ENCODE results near the gene PRRC2B. TPM values are rescaled to one million over a fixed set of nuclear protein-coding genes. Genes with fewer than 3 reads are reported as not detected.

The PRRC2B gene
- total and polyA plus RNA-seq, 10 donors: 23.3 to 235 (median 180) TPM

DNA sequence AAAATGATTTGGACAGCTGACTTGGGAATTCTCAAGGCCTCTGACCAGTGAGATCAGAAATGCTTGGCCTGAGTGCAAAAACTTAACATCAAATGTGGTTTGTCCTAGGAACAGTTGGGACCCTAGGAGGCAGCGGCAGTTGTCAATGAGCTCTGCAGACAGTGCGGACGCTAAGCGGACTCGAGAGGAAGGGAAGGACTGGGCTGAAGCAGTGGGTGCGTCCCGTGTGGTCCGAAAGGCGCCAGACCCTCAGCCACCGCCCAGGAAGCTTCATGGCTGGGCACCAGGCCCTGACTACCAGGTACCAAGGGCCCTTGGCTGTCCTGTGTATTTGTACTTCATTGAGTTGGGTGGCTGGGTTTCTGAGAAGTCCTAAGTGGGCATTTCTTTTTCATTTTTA is 65.2 kb downstream of the PRRC2B start:
- TF ChIP-seq POLR2AphosphoS5 (IDR thresholded peaks at IDR 0.05): peak in 1 of 3 donors; percentile 62
- TF ChIP-seq, protein P1, sequence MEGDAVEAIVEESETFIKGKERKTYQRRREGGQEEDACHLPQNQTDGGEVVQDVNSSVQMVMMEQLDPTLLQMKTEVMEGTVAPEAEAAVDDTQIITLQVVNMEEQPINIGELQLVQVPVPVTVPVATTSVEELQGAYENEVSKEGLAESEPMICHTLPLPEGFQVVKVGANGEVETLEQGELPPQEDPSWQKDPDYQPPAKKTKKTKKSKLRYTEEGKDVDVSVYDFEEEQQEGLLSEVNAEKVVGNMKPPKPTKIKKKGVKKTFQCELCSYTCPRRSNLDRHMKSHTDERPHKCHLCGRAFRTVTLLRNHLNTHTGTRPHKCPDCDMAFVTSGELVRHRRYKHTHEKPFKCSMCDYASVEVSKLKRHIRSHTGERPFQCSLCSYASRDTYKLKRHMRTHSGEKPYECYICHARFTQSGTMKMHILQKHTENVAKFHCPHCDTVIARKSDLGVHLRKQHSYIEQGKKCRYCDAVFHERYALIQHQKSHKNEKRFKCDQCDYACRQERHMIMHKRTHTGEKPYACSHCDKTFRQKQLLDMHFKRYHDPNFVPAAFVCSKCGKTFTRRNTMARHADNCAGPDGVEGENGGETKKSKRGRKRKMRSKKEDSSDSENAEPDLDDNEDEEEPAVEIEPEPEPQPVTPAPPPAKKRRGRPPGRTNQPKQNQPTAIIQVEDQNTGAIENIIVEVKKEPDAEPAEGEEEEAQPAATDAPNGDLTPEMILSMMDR (IDR thresholded peaks at IDR 0.05 in 8 of 11, conservative IDR thresholded peaks at IDR 0.05 in 3 of 11): no peak
- no peak overlapping the region for H3K27ac ChIP-seq
- no peaks in the 10 kb centered on the region for H3K9me3 ChIP-seq
- intact Hi-C loops (cut with DNase I; ENCODE audit: low total_unique reads): no loop called here
- H3K27me3 ChIP-seq (replicated peaks in 1 of 7): no peaks in the 10 kb centered on the region
- peaks cover 0 to 19% (median 7%) of the 10 kb centered on the region in 6 donors for H3K4me1 ChIP-seq
- no peak overlapping the region for H3K4me3 ChIP-seq
- peak; percentile 23 for DNase-seq
- H3K36me3 ChIP-seq: peaks cover 4 to 100% (median 89%) of the 10 kb centered on the region in 6 donors
- WGBS, 5 donors: 94 to 98% (median 95%) methylated on average over 10 of the region's 10 CpGs

DNA sequence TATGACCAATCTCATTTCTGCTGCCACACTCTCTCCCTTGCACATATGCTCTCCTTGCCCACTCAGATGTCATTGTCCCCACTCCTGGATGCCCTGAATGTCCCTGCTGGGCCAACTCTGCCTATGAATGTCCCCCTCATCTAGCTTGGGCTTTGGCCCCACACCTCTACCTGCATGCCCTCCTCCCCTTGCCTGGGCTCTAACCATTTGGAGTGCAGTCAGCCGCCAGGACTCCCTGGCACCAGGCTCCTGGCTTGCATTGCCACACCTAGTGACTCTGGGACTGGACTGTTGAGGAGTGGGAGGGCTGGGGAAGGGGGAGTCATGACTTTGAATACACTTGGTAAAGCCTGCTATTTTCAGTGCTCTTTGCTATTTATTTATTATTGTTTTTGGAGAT is 67.3 kb downstream of the PRRC2B start:
- WGBS, 5 donors: 92 to 100% (median 95%) methylated on average over 1 of the region's 1 CpG
- TF ChIP-seq POLR2AphosphoS5 (IDR thresholded peaks at IDR 0.05): peak in 1 of 3 donors; percentile 11
- no peak for TF ChIP-seq POLR2A (IDR thresholded peaks at IDR 0.05)
- peaks cover 0 to 23% (median 11%) of the 10 kb centered on the region in 6 donors for H3K4me1 ChIP-seq
- peaks cover 5 to 100% (median 89%) of the 10 kb centered on the region in 6 donors for H3K36me3 ChIP-seq
- DNase-seq: peak; percentile 19
- intact Hi-C loops (cut with DNase I; ENCODE audit: low total_unique reads): no loop called here
- H3K27me3 ChIP-seq (replicated peaks in 1 of 7): no peaks in the 10 kb centered on the region
- no peak overlapping the region for H3K27ac ChIP-seq
- H3K9me3 ChIP-seq: no peaks in the 10 kb centered on the region
- H3K4me3 ChIP-seq: no peak overlapping the region

DNA sequence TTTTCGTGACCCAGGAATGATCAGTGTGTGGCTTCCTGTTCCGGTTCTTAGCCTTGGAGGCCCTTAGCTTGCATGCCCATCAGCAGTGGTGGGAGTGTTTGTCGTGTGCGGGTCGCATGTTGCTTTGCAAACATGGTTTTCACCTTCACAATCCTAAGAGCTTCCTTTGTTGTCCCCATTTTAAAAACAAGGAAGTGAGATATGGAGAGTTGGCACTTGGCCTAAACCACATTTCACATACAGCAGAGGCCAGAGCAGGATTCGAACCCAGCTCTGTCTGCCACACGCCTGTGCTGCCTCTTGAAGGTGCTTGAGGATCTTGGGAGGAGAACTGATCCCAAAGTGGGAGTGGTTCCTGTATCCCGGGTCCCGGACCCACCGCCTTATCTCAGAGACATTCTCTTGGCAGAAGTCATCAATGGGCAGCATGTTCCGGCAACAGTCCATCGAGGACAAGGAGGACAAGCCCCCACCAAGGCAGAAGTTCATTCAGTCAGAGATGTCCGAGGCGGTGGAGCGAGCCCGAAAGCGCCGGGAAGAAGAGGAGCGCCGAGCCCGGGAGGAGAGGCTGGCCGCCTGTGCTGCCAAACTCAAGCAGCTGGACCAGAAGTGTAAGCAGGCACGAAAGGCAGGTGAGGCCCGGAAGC is 70.6 kb downstream of the PRRC2B start:
- TF ChIP-seq, protein P1 (IDR thresholded peaks at IDR 0.05 in 8 of 11, conservative IDR thresholded peaks at IDR 0.05 in 3 of 11): no peak
- TF ChIP-seq POLR2A (IDR thresholded peaks at IDR 0.05) (no peak), POLR2AphosphoS5 (IDR thresholded peaks at IDR 0.05) (peak in 1 of 3 donors; percentile 68)
- no peaks in the 10 kb centered on the region for H3K27me3 ChIP-seq (replicated peaks in 1 of 7)
- peaks cover 7 to 100% (median 89%) of the 10 kb centered on the region in 6 donors for H3K36me3 ChIP-seq
- H3K4me1 ChIP-seq: peaks cover 0 to 23% (median 11%) of the 10 kb centered on the region in 6 donors
- no peak overlapping the region for H3K4me3 ChIP-seq
- H3K9me3 ChIP-seq: no peaks in the 10 kb centered on the region
- DNase-seq: peak; percentile 56
- intact Hi-C loops (cut with DNase I; ENCODE audit: low total_unique reads): no loop called here
- 80 to 88% (median 87%) methylated on average over 24 of the region's 24 CpGs for WGBS, 5 donors
- no peak overlapping the region for H3K27ac ChIP-seq

DNA sequence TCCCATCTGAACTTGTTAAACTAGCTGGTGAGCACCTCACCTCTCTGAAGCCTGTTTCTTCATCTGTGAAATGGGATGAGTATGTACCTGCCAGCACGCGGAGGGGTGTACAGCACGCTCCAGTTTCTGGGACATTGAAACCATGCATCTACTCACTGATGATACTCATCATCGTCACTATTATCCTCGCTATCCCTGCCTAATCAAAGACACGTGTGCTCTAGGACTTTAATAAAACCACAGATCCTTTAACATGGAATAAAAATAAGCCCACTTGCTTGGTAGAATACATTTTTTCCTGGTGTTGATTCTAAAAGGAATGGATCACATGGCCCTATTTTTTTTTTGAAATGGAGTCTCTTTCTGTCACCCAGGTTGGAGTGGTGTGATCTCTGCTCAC is 71.5 kb downstream of the PRRC2B start:
- no peak for TF ChIP-seq POLR2AphosphoS5 (IDR thresholded peaks at IDR 0.05)
- TF ChIP-seq POLR2A (IDR thresholded peaks at IDR 0.05): no peak
- TF ChIP-seq, protein P1 (IDR thresholded peaks at IDR 0.05 in 8 of 11, conservative IDR thresholded peaks at IDR 0.05 in 3 of 11): no peak
- intact Hi-C loops (cut with DNase I; ENCODE audit: low total_unique reads): no loop called here
- peaks cover 3 to 100% (median 89%) of the 10 kb centered on the region in 6 donors for H3K36me3 ChIP-seq
- peaks cover 0 to 23% (median 11%) of the 10 kb centered on the region in 6 donors for H3K4me1 ChIP-seq
- 92 to 96% (median 95%) methylated on average over 6 of the region's 6 CpGs for WGBS, 5 donors
- H3K27ac ChIP-seq: no peak overlapping the region
- no peak overlapping the region for H3K4me3 ChIP-seq
- DNase-seq: peak; percentile 6
- H3K9me3 ChIP-seq: no peaks in the 10 kb centered on the region
- H3K27me3 ChIP-seq (replicated peaks in 1 of 7): no peaks in the 10 kb centered on the region

Data from spleen (tissue), 11 donors.